ENCODE results near the gene IGBP1.

GRCh38 chrX:70088751-70089150 is 44.5 kb upstream of the IGBP1 start:
- no peak for TF ChIP-seq CTCF (IDR thresholded peaks at IDR 0.05; ENCODE audit: low read length)
- no peak for TF ChIP-seq EZH2phosphoT487 (IDR thresholded peaks at IDR 0.05; ENCODE audit: low read length)
- TF ChIP-seq EZH2 (optimal IDR thresholded peaks at IDR 0.05; ENCODE audit: low read depth, low read length): no peak

Measured in MM.1S (cell line).